GM18507 (cell line): ENCODE data around the gene FBXW5.

Experiments used
- DNase-seq: peaks from one replicate; pipeline ENCODE4 v3.0.0; 2011; ENCODE audit warnings: low read depth; ENCODE audit not compliant: insufficient read length; ENCODE audit errors: extremely low spot score
- FAIRE-seq: peaks from 2 replicates; lab custom pipeline; 2011; peaks lifted over from hg19 to GRCh38; lab: Jason Lieb, UNC

The FBXW5 gene

GRCh38 chr9:136944519-136945332 is at the start of gene FBXW5, which contains the start of gene C8G:
FBXW5 (minus strand) TSS chr9:136944738; CDS start chr9:136944083, 655 bp downstream.
C8G (plus strand) TSS chr9:136945243; CDS start chr9:136945321, 78 bp downstream.
- DNase-seq (peak; percentile 100), FAIRE-seq (peak; percentile 95)

DNA sequence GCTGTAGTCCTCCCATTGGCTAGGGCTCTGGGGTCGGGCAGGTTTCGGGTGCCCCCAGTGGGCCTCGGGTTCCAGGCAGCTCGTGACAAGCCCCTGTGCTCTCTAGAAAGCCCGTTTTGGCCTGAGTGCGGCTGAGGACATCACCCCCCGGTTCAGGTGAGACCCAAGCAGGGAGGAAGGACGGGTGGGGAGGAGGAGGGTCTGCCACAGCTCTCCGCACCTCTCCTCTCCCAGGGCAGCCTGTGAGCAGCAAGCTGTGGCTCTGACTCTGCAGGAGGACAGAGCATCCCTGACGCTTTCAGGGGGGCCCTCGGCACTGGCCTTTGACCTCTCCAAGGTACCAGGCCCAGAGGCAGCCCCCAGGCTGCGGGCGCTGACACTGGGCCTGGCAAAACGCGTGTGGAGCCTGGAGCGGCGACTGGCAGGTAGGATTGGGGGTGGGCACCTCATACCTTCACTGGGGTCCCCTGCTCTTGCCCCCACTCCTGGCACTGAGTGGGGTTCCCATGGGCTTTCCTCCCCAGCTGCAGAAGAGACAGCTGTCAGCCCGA is 48.4 kb upstream of the FBXW5 start:
- no peak for DNase-seq
- FAIRE-seq, result no peak

GRCh38 chr9:136991993-136992818 is 47.7 kb upstream of the FBXW5 start, which contains the start of gene PAXX:
PAXX (plus strand) TSS chr9:136992422; CDS start chr9:136992444, 22 bp downstream.
- DNase-seq (peak; percentile 98), FAIRE-seq (peak; percentile 87)

GRCh38 chr9:136990242-136990911 is 45.8 kb upstream of the FBXW5 start:
- no peak for DNase-seq
- no peak for FAIRE-seq

DNA sequence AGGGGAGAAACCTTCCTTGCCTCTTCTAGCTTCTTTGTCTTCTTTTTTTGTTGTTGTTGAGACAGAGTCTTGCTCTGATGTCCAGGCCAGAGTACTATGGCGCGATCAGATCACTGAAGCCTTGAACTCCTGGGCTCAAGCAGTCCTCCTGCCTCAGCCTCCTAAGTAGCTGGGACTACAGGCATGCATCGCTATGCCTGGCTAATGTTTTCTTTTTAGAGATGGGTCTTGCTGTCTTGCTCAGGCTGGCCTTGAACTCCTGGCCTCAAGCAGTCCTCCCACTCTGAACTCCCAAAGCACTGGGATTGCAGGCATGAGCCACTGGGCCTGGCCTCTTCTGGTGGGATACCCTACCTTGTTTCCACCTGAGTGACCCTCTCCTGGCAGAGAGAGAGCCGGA is 44.3 kb upstream of the FBXW5 start:
- DNase-seq (no peak), FAIRE-seq (no peak)

DNA sequence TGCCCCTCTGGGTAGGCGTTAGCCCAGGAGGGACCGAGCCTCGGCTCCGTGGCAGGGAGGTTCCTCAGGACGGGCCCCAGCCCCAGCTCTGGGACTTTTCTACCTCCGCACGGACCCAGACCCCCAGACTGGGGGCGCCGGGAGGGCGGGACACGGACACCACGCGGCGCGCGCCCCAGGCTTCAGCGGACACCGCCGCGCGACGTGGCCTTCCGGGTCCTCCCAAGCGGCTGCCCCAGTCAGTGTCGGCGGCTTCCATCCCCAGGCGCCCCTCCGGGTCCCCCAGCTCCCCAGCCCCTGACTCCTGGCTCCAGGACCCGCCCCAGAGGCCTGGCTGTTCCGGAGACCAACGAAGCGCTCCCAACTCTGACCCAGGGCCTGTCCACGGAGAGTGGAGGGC is 41.3 kb upstream of the FBXW5 start:
- no peak for FAIRE-seq
- no peak for DNase-seq

DNA sequence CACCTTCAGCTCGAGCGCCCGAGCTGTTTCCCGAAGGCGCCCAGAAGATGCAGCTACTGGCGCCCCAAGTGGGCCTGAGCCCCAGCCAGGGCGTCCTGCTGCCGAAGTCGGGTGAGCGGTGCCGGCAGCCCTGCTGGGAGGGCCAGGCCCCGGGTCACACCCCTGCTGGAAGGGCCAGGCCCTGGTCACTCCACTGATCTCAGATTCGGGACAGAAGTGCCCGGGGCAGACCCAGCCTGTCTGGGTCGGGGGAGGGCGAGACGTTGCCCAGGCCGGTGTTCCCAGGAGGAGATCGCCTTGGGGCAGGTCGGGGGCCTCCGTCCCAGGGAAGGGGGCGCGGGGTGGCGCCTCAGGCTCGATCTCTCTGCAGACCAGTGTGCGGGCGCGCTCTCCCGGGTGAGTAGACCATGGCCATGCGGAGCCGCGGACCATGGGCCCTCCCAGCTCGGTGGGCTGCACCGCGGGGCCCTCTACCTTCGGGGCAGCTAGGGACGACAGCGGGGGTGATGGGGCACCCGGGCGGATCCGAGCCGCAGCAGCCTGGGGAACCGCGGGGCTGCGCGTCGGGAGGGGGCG is 40.6 kb upstream of the FBXW5 start:
- FAIRE-seq (no peak), DNase-seq (no peak)

DNA sequence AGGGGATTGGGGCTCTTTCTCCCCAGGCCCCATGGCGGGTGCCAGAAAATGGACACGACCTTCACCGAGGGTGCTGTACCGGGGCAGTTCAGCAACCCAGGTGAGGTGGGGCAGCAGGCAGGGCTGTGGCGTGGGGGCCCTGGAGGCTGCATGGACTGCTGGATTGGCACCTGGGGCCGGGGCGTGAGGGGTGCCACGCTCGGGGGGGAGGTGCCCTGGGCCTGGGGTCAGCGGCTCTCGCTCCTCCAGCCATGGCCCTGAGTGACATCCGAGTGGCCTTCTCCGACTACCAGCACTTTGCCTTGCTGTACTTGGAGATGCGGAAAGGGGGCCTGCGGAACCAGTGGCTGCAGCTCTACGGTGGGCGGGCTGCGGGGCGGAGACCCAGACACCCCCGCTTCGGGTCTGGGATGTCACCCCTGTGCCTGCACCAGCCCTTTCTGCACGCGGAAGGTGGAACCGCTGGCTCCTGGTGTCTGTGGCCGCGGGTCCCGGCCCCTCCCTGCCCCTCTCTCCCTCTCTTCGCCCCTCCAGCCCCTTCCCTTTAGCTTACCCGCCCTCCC is 40.0 kb upstream of the FBXW5 start:
- no peak for FAIRE-seq
- no peak for DNase-seq

- DNase-seq, result no peak
- FAIRE-seq, result no peak
These were observed 39.2 kb upstream of the FBXW5 start for GRCh38 chr9:136983656-136984314.

GRCh38 chr9:136983167-136983566 is 38.6 kb upstream of the FBXW5 start:
- FAIRE-seq (no peak), DNase-seq (no peak)

GRCh38 chr9:136982232-136983051 is 37.9 kb upstream of the FBXW5 start, which contains the start of gene LCNL1:
LCNL1 (plus strand) TSS chr9:136982993; CDS start chr9:136983587, 594 bp downstream.
- FAIRE-seq (no peak), DNase-seq (no peak)

DNA sequence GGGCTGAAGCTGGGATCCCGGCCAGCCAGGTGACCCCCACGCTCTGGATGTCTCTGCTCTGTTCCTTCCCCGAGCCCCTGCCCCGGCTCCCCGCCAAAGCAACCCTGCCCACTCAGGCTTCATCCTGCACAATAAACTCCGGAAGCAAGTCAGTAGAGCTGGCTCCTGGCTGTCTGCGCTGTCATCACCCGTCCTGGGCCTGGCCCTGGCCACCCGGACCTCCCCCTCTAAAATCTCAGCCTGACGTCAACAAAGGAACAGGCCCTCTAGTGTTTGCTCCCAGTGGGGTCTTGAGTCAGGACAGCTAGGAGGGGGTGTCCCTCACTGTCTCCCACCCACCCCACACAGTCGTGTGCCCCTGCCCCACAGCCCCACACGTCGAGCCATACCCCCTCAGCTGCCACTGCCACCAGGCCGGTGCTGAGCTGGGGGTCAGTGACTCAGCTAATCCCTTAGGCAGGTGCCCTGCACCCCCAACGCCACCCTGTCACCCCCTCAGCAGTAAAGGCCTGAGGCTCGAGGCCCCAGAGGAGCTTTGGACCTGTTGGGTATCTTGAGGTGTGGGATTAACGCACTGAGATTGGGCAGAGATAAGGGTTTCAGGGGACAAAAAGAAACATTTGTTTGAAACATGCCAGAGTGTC is 37.2 kb upstream of the FBXW5 start:
- FAIRE-seq (no peak), DNase-seq (no peak)

DNA sequence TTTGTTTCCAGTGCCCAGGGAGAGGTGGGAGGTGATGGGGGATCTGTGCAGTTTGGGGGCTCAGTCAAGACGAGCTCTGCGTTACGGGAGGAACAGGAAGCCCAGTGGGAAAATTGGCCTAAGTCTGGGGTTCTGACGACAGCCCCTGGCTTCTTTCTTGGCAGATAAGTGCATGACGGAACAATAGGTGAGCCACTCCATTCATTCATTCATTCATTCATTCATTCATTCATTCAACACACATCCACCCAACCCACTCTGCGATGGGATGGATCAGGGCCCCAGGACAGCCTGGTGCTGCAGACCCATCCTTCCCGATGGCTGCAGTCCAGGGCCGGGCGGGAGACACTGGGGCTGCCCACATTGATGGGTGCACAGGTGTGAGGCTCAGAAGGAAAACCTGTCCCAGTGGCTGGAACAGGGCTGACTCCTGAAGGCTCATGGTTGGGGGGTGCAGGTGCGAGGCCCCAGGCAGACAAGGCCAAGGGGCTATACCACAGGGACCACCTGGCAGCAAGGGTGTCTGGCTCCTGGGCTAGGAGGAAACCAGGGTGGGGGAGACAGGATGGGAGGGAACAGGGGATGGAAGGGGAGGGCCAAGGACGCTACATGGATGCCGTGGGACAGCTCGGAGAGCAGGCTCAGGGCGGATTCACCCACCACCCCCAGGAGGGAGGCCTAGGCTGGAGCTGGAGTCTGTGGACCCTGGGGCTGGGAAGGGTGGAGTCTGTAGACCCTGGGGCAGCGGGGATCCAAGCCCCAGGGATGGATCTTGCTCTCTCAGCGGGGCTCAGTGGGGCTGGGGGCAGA is 36.3 kb upstream of the FBXW5 start:
- FAIRE-seq (no peak), DNase-seq (no peak)

- no peak for DNase-seq
- FAIRE-seq, result no peak
These were observed 35.4 kb upstream of the FBXW5 start for GRCh38 chr9:136979769-136980587.

DNA sequence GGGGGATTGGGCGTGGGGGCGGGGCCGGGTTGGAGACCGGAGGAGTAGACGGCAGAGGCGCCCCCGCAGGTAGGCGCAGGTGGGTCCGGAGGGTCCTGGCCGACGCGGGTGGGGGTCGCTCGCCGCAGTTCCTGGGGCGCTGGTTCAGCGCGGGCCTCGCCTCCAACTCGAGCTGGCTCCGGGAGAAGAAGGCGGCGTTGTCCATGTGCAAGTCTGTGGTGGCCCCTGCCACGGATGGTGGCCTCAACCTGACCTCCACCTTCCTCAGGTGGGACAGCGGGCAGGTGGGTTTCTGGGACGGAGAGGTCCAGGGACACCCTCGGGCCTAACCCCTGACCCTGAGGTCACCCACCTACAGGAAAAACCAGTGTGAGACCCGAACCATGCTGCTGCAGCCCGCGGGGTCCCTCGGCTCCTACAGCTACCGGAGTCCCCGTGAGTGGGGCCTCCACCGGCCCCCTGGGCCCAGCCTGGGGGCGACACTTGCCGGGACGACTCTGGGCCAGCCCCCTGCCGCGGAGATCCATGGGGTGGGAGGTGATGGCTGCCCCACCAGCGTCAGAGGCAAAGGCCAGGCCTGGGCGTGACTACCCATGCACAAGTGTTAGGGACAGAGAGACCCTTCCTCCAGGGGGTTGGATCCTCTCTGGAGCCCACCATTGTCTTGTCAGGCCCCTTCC is 34.5 kb upstream of the FBXW5 start:
- no peak for FAIRE-seq
- no peak for DNase-seq
